Stimulated activated CD4-positive, alpha-beta T cell treated with anti-CD3 and anti-CD28 coated beads, Interleukin-15, amount 100 ng/mL, for 1 hour (primary cell): ENCODE results near the gene ITGB3BP.
"Not testable (repeated sequence)": the region's sequence is repeated elsewhere in the genome, so short reads cannot be mapped to it uniquely, and the experiment has no call there.

Source experiments
- DNase-seq, 2 donors: peaks; one replicate each; pipeline ENCODE4 v3.0.0-alpha.2; 2020; ENCODE audit warnings: low read depth in 1 of 2, low spot score in 1 of 2

ITGB3BP gene

GRCh38 chr1:63509718-63510117, 13.3 kb downstream of the ITGB3BP start:
- DNase-seq, result no peak

GRCh38 chr1:63506782-63507181, 16.2 kb downstream of the ITGB3BP start:
- DNase-seq, result no peak

DNA sequence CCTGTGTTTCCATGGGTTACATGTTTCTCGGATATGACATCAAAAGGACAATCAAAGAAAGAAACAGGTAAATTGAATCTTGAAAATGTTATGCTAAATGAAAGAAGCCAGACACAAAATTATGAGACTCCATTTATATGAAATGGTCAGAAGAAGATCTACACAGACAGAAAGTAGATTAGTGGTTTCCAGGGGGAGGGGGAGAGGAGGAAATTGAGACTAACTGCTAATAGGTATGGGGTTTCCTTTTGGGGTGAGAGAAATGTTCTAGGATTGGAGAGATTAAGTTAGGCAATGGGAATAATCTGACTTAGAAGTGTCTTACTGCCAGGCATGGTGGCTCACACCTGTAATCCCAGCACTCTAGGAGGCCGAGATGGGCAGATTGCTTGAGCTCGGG, 21.8 kb downstream of the ITGB3BP start:
- DNase-seq, result no peak

GRCh38 chr1:63498106-63498505, 24.9 kb downstream of the ITGB3BP start:
- no peak for DNase-seq

DNA sequence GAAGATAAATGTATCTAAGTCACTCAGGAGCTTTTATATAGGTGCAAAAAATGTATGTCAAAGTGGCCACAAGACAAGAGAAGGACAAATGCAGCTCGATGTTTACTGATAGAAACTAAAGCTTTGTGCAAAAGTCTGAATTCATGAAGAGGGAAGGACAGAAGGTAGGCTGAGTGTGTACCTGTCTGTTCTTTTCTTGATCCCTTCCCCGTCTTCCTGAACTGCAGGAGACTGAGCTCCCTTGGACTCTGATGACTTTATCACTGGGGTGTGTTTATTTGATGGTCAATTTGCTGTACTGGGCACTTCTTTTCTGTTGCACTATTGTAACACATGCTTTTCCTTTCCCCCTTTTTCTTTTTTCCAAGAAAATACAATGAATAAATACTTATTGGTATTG, 25.4 kb downstream of the ITGB3BP start:
- DNase-seq, result no peak

DNA sequence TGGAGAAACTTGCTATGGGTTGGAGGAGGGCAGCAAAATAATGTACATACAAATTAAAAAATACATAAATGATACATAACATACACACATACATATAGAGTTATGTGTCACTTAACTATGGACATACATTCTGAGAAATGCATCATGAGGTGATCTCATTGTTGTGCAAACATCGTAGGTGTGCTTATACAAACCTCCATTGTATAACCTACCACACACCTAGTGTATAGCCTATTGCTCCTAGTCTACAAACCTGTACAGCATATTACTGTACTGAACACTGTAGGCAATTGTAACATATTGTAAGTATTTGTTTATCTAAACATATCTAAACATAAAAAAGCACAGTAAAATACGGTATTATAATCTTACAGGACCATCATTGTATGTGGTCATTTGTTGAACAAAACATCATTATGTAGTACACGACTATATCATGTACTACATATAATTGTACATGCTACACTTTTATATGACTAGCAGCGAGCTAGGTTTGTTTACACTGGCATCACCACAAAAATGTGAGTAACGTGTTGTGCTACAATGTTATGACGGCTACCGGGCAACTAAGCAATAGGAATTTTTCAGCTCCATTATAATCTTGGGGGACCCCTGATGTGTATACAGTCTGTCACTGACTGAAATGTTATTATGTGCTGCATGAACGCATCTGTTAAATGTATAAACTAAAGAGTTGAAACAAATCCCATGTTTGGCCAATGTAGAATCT, 35.5 kb downstream of the ITGB3BP start:
- no peak for DNase-seq

- DNase-seq, result no peak
Measured at GRCh38 chr1:63486629-63487028, 36.4 kb downstream of the ITGB3BP start.

- DNase-seq, result no peak
Measured at GRCh38 chr1:63480057-63480456, 43.0 kb downstream of the ITGB3BP start.

DNA sequence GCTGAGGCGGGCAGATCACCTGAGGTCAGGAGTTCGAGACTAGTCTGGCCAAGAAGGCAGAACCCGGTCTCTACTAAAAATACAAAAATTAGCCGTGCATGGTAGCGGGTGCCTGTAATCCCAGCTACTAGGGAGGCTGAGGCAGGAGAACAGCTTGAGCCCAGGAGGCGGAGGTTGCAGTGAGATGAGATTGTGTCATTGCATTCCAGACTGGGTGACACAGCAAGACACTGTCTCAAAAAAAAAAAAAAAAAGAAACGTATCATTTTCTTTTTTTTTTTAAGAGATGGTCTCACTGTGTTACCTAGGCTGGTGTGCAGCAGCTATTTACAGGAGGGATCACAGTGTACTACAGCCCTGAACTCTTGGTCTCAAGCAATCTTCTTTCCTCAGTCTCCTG, 47.3 kb downstream of the ITGB3BP start:
- DNase-seq, result no peak

- not testable (repeated sequence) for DNase-seq
Measured at GRCh38 chr1:63468683-63469082, 54.3 kb downstream of the ITGB3BP start.

DNA sequence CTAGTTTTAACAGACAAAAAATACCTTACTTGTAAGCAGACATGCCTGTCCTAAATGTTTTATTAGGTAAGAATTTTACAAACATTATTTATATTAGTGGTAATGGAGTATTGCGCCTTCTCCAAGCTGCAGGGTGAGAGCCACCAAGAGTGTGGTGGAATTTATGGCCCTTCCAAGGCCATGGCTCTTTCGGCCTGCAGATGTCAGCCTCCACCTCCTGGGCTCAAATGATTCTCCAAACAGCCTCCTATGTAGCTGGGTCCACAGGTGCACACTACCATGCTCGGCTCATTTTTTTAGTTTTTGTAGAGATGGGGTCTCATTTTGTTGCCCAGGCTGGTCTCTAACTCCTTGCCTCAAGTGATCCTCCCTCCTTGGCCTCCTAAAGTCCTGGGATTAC, 56.3 kb downstream of the ITGB3BP start:
- DNase-seq, result no peak

- no peak for DNase-seq
Measured at GRCh38 chr1:63466181-63466580, 56.8 kb downstream of the ITGB3BP start.

- DNase-seq, result no peak
Measured at GRCh38 chr1:63463248-63463647, 59.8 kb downstream of the ITGB3BP start.

GRCh38 chr1:63461661-63462230, 61.3 kb downstream of the ITGB3BP start:
- no peak for DNase-seq

DNA sequence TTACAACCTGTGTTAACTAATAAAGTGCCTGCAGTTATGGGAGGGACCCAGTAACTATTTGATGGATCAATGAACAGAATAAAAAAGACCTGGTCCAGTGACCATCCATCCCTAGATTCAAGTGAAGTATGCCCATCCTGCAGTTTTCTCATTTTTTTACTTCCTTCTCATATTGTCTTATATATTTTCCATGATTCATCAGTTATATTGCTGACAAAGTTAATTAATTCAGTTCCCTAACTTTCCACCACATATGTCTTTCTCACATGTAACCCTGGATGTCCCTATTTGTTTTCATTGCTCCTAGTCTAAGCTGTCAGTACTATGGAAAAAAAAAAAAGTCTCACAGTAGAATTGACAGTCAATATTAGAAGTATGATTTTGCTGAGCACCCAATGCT, 64.3 kb downstream of the ITGB3BP start:
- DNase-seq, result no peak

- no peak for DNase-seq
Measured at GRCh38 chr1:63454269-63454668, 68.8 kb downstream of the ITGB3BP start.

- no peak for DNase-seq
Measured at GRCh38 chr1:63453232-63453631, 69.8 kb downstream of the ITGB3BP start.

DNA sequence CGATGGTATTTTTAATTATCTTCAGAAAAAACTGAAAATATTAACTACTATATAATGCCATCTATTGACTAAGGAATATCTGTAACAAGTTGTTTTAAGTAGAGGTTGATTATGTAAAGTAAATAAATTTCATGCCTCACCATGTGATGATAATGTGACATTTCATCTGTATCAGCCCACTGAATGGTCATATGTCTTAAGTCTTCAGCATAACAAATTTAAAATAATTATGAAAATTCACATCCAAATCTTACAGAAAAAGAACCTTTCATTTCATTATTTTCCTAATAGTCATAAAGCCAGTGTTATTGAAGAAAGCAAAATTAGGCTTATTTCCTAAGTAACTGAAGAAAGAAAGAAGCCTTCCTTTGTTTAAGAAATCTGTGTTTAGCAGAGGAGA, 72.6 kb downstream of the ITGB3BP start:
- no peak for DNase-seq

GRCh38 chr1:63448731-63449246, 74.2 kb downstream of the ITGB3BP start:
- no peak for DNase-seq

DNA sequence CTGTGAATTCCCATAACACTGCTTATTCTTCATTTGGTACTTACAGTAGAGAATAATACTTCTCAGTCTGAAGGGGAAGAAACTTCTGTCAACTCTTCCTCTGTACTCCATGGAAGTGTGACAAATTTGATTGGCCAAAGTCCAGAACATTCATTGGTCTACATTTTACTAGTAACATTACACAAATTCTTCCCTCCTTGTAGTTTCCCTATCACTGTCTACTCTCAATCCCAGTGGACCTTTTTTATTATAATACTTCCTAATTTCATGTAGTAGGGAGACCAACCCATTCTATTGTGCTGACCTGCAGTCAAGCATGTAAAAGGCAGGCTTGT, 80.9 kb downstream of the ITGB3BP start:
- DNase-seq, result no peak

DNA sequence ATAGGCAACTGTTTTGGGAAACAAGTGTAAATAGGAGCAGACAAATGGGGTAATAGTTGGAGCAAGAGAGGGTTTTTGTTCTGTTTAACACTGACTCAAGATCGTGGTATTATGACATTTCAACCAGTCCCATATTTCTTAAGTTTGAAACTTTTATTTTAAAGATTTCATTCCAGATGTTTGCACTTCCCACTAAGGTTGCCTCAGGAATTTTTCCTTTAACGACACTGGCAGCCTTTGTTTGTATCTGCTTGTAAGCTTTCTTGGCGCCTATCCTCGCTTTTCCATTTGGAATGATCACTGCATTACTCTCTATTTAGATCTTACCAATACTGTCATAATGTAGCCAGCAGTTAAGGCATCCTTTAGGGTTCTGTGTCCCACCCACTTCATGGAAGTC, 87.9 kb downstream of the ITGB3BP start:
- no peak for DNase-seq

- no peak for DNase-seq
Measured at GRCh38 chr1:63429281-63429680, 93.7 kb downstream of the ITGB3BP start.

DNA sequence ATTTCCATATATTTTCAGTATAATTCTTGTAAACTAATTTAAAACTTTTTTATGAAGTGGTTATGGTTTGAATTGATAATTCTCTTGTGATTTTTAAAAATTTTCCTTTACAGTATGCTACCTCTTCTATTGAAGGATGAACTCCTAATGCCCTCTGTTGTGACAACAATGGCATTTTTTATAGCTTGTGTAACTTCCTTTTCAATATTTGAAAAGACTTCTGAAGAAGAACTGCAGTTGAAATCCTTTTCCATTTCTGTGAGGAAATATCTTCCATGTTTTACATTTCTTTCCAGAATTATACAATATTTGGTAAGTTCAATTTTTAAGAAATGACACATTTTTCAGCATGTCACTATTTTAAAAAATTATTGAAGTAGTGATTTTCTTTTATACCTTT, 94.2 kb downstream of the ITGB3BP start:
- DNase-seq, result no peak
